Transverse colon (tissue), 4 donors: ENCODE results near the gene GPS1. TPM values are rescaled to one million over a fixed set of nuclear protein-coding genes. Genes with fewer than 3 reads are reported as not detected.
A peak's percentile ranks its signal among the peaks of the same experiment; 100 is the strongest.
"Not testable (repeated sequence)": the region's sequence is repeated elsewhere in the genome, so short reads cannot be mapped to it uniquely, and the experiment has no call there.

ENCODE experiments used
- DNase-seq: peaks from one replicate; pipeline ENCODE4 v3.0.0-alpha.2; 2019
- H3K27ac ChIP-seq, 4 donors: fragments of 200-600 bp; sonication (generic); 2 replicates each; pipeline ENCODE4 v1.5.1; 2016 to 2018; ENCODE audit warnings: inconsistent platforms in 4 of 4
- H3K27me3 ChIP-seq: fragments of 200-600 bp; sonication (generic); 2 replicates; pipeline ENCODE4 v1.5.1; 2017; ENCODE audit warnings: inconsistent platforms
- H3K36me3 ChIP-seq, 4 donors: fragments of 200-600 bp; sonication (generic); 2 replicates each; pipeline ENCODE4 v1.5.1; 2017 to 2019; ENCODE audit warnings: inconsistent platforms in 4 of 4
- H3K4me1 ChIP-seq, 4 donors: fragments of 200-600 bp; sonication (generic); 2 replicates each; pipeline ENCODE4 v1.5.1; 2017 to 2020; ENCODE audit warnings: inconsistent platforms in 4 of 4
- H3K4me3 ChIP-seq, 4 donors: fragments of 200-600 bp; sonication (generic); 1 replicate in 1 of 4; 2 replicates in 3 of 4; pipeline versions ENCODE4 v1.5.1 to v1.6.1; 2017 to 2019; ENCODE audit warnings: inconsistent platforms in 4 of 4
- H3K9me3 ChIP-seq, 2 donors: fragments of 200-600 bp; sonication (generic); 2 replicates each; pipeline ENCODE4 v1.5.1; 2017 to 2019; ENCODE audit warnings: inconsistent platforms in 2 of 2
- CTCF ChIP-seq, 5 experiments: fragments of 200-600 bp in 3 of 5; fragments of 450-650 bp in 2 of 5; sonication (generic) in 3 of 5; IDR thresholded peaks; 1 replicate in 2 of 5; 2 replicates in 3 of 5; pipeline ENCODE4 v1.5.1; 2016 to 2017; ENCODE audit warnings: antibody characterized with exemption in 5 of 5, inconsistent platforms in 3 of 5, mild to moderate bottlenecking in 2 of 5, moderate library complexity in 1 of 5
- EP300 ChIP-seq: sonication (generic); formaldehyde crosslinking; IDR thresholded peaks from one replicate; pipeline ENCODE4 v1.6.1; 2017; ENCODE audit warnings: antibody characterized with exemption, low read depth
- POLR2A ChIP-seq: fragments of 450-650 bp; IDR thresholded peaks from one replicate; pipeline ENCODE4 v1.6.1; 2016; ENCODE audit warnings: antibody characterized with exemption, mild to moderate bottlenecking, moderate library complexity
- POLR2AphosphoS5 ChIP-seq, 3 donors: sonication (generic); formaldehyde crosslinking; IDR thresholded peaks; one replicate each; pipeline ENCODE4 v1.6.1; 2016; ENCODE audit warnings: antibody characterized with exemption in 3 of 3
- WGBS, 2 donors: methylation state at CpG; one replicate each; pipeline ENCODE4 v1.1.5; 2018; ENCODE audit warnings: low coverage in 1 of 2; 5-methylcytosine and 5-hydroxymethylcytosine counted together
- in situ Hi-C, 4 donors: fragments of 200-750 bp; cut with MboI; loops; one replicate each; pipeline versions ENCODE4 v1.15.0 to v1.15.1; 2017; ENCODE audit warnings: low sequenced_read_pairs in 3 of 4, low pct_ligation_motif_present in 1 of 4, low pct_unique_long_range_greater_than_20kb in 1 of 4
- intact Hi-C: fragments of 100-400 bp; cut with DNase I; formaldehyde crosslinking; loops from one replicate; pipeline ENCODE4 v1.15.1; 2023; ENCODE audit warnings: low total_unique reads
- total RNA-seq, 4 donors: library from RNA; depleted of rRNA; stranded (reverse); fragments of >200 nt; gene quantifications; one replicate each; pipeline ENCODE4 v1.1.0, GENCODE V29; 2016

GPS1 gene
- total RNA-seq, 4 donors from 2014 or later: 42.0 to 160 (median 85.5) TPM

DNA sequence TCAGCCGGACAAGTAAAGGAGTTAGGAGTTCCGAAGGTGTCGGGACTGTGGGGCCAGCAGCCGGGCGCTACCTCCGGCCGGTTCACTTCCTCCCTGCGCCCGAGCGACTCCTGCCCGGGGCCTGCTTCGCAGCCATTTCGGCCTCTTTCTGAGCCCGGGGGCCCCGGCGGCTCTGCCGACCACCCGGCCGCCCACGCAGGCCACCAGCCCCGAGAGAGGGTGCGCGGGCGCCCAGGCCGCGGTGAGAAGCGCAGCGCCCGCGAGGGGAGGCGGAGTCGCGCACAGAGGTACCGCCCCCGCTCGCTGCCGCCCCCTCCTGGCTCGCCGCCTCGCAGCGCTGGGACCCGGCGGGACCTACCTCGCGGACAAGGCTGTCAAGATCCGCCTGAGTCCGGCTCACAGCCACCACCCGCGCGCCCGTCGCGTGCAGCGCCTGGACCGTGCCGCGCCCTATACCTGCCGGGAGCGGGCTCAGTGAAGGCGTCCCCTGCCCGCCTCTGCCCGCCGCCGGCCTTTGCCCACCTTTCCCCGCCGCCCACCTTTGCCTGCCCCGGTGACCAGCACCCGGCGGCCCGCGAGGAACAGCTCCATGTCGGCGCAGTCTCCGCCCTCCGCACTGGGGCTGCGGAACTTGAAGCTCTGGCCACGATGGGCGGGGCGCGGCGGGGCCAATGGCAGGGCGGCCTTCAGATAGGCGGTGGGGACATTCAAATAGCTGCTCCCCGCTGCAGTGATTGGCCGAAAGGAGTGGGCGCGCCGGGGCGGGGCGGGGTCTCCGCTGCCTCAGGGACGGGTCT, 14.4 kb upstream of the GPS1 start, which contains the start of gene DCXR:
Gene DCXR, minus strand, starts transcription at position 606 of the 797 bp plus-strand sequence. Its CDS starts 15 bp downstream, at position 591.
- Histone ChIP-seq H3K36me3 (no peaks in the 10 kb centered on the region), H3K4me1 (peaks cover 8 to 18% (median 15%) of the 10 kb centered on the region in 4 donors), H3K27ac (peak within 1 kb of the TSS; percentile 90 to 99 (median 96)), H3K4me3 (peak within 1 kb of the TSS; percentile 60 to 71 (median 65)), H3K27me3 (peaks cover 4% of the 10 kb centered on the region), H3K9me3 (no peaks in the 10 kb centered on the region)
- DNase-seq: peak; percentile 98
- WGBS, 2 donors: 1% methylated on average over 69 of the region's 92 CpGs; no CpG with 5 or more reads in 1 of the 2 donors
- TF ChIP-seq POLR2A (peak; percentile 93), POLR2AphosphoS5 (IDR thresholded peaks at IDR 0.05) (peak; percentile 96 to 98 (median 98)), CTCF (IDR thresholded peaks at IDR 0.05) (peak; percentile 59 to 91 (median 79)), EP300 (no peak)
- intact Hi-C loops: no loop called here
- in situ Hi-C loops: loop anchor here in 3 of 4 donors (10.0 to 25.0 kb wide), 2 partner anchors 118 to 125 kb away; no protein-coding TSS in a partner anchor

GRCh38 chr17:82037889-82038195, 13.9 kb upstream of the GPS1 start:
- intact Hi-C loops: no loop called here
- in situ Hi-C loops: loop anchor here in 3 of 4 donors (10.0 to 25.0 kb wide), 2 partner anchors 117 to 124 kb away; no protein-coding TSS in a partner anchor
- peak overlapping the region; percentile 90 to 99 (median 96) for H3K27ac ChIP-seq
- no peak for TF ChIP-seq POLR2A
- no peak for TF ChIP-seq POLR2AphosphoS5 (IDR thresholded peaks at IDR 0.05)
- no peak for TF ChIP-seq CTCF (IDR thresholded peaks at IDR 0.05)
- no peak for TF ChIP-seq EP300
- WGBS, 2 donors: 4 to 13% methylated on average over 3 to 10 of the region's 10 CpGs
- H3K27me3 ChIP-seq: no peaks in the 10 kb centered on the region
- H3K9me3 ChIP-seq: no peaks in the 10 kb centered on the region
- H3K36me3 ChIP-seq: no peaks in the 10 kb centered on the region
- DNase-seq: no peak
- peaks cover 8 to 17% (median 13%) of the 10 kb centered on the region in 4 donors for H3K4me1 ChIP-seq
- H3K4me3 ChIP-seq: peak overlapping the region in 3 of 4 donors; percentile 8 to 71 (median 60)

GRCh38 chr17:82038796-82039409, 12.8 kb upstream of the GPS1 start:
- H3K4me3 ChIP-seq, H3K36me3 ChIP-seq, DNase-seq, intact Hi-C loops, H3K27me3 ChIP-seq, H3K27ac ChIP-seq, H3K9me3 ChIP-seq: not testable (repeated sequence)
- WGBS, 2 donors: 67 to 80% methylated on average over 8 to 16 of the region's 16 CpGs
- in situ Hi-C loops: loop anchor here in 3 of 4 donors (10.0 to 25.0 kb wide), 2 partner anchors 116 to 123 kb away; no protein-coding TSS in a partner anchor
- H3K4me1 ChIP-seq: peaks cover 8 to 17% (median 13%) of the 10 kb centered on the region in 4 donors

- in situ Hi-C loops (loop anchor here in 3 of 4 donors (10.0 to 25.0 kb wide), 2 partner anchors 115 to 123 kb away; no protein-coding TSS in a partner anchor), intact Hi-C loops (no loop called here)
- no peak overlapping the region for H3K4me3 ChIP-seq
- H3K9me3 ChIP-seq: no peaks in the 10 kb centered on the region
- no peaks in the 10 kb centered on the region for H3K36me3 ChIP-seq
- peaks cover 8 to 17% (median 13%) of the 10 kb centered on the region in 4 donors for H3K4me1 ChIP-seq
- 90% methylated on average over 2 to 8 of the region's 8 CpGs for WGBS, 2 donors
- H3K27me3 ChIP-seq: no peaks in the 10 kb centered on the region
- no peak for TF ChIP-seq POLR2AphosphoS5 (IDR thresholded peaks at IDR 0.05)
- TF ChIP-seq CTCF (IDR thresholded peaks at IDR 0.05): no peak
- no peak for TF ChIP-seq EP300
- no peak for TF ChIP-seq POLR2A
- no peak for DNase-seq
- H3K27ac ChIP-seq: no peak overlapping the region
Observed at GRCh38 chr17:82039695-82040299, 11.9 kb upstream of the GPS1 start.
